ENCODE measurements around the gene RPUSD1.

RPUSD1 gene

DNA sequence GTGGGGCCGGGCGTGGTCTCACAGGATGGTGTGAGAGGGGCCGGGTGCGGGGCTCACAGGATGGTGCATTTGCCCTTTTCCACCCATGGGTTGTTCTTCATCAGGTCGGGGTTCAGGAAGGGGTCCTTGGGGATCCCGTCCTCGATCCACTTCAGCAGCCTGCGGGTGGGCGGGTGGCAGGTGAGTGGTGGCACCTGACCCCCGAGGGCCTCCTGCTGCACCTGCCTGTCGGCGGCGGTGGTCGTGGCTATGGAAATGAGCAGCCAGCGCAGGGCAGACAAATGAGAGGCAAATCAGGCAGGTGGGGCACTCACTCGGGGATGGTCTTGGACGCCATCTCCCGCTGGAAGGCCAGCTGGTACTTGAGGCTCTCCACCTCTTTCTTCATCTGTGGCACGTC, 10.5 kb upstream of the RPUSD1 start:
- no peak for DNase-seq

DNA sequence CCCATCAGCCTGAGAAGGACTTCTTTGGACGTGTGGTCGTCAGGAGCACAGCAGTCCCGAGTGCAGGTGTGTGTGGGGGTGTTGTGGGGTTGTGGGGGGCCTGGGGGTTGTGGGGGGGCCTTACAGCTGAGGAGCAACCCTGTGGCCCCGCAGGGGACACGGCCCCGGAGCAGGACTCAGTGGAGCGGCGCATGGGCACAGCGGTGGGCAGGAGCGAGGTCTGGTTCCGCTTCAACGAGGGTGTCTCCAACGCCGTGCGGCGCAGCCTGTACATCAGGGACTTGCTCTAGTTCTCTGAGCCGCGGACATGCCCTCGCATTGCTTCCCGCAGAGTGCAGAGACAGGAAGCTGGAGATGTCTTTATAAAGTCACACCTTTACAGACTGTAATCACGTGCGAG, 9.5 kb upstream of the RPUSD1 start:
- DNase-seq, result no peak

GRCh38 chr16:797120-797420, 8.9 kb upstream of the RPUSD1 start:
- peak; percentile 53 for DNase-seq

DNA sequence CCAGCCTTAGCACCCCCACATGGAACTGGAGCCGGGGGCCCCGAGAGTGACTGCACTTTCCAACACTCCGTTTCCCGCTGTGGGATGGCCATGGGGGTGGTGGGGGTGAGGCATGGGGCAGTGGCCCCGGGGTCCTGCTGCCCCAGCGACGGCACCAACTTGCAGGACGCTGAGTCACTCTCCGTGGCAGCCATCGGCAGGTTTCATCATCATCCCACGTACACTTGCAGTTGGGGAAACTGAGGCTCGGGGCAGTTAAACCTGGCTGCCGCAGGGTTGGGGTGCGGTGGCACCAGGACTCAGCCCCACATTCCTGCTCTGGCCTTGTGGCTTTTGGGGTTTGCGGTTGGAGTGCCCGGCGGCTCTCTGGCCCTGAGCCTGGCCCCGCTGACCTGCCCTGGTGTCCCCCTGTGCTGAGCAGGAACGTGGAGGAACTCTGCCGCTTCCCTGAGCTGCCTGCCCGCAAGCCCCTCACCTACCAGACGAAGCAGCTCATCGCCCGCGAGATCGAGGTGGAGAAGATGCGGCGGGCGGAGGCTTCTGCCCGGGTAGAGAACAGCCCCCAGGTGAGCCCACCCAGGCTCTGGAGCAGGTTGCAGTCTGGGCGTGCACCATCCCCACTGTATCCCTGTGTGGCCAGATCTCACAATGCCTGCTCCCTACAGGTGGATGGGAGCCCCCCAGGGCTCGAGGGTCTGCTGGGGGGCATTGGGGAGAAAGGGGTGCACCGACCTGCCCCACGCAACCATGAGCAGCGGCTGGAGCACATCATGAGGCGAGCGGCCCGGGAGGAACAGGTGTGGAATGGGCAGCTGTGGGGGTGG, 8.3 kb upstream of the RPUSD1 start:
- DNase-seq, result no peak

- no peak for DNase-seq
Measured at GRCh38 chr16:795580-796229, 7.5 kb upstream of the RPUSD1 start.

DNA sequence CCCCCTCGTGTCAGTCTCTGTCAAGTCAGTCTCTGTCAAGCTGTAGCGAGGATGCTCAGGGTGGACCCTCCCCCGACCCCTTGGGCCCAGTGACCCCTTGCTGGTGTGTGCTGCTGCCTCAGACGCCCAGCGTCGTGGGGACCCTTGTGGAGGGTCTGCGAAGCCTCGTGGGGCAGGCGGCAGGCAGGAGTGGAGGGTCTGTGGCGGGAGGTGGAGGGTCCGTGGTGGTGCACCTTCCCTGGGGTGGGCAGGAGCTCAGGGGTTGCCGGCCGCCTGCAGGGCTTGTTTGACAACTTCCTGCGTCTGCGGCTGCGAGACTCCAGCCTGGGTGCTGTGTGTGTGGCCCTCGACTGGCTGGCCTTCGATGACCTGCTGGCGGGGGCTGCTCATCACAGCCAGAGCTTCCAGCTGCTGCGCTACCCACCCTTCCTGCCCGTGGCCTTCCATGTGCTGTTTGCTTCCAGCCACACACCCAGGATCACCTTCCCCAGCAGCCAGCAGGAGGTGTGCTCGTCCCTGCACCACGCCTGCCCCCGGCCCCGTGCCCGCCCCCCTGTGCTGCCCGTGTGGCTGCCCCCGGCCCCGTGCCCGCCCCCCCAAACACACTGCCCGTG, 6.8 kb upstream of the RPUSD1 start:
- DNase-seq, result no peak

- DNase-seq, result no peak
Measured at GRCh38 chr16:794091-794822, 6.1 kb upstream of the RPUSD1 start.

DNA sequence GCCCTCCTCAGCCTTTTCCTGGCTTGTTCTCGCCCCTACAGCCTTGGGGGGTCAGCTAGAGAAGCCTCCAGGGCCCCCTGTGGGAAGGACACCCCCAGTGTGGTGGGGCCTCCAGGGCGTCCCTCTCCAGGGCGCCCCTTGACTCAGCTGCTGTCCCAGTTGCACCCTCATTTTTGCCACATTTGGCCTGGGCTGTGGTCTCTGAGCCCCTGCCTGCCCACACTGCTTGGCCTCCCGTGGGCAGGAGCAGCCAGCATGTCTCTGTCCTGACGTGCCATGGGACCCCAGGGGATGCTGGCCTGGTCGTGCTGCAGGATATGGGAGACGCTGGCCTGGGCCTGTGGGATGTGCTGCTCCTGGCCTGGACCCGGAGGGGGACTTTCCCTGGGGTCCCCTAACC, 5.2 kb upstream of the RPUSD1 start:
- no peak for DNase-seq

DNA sequence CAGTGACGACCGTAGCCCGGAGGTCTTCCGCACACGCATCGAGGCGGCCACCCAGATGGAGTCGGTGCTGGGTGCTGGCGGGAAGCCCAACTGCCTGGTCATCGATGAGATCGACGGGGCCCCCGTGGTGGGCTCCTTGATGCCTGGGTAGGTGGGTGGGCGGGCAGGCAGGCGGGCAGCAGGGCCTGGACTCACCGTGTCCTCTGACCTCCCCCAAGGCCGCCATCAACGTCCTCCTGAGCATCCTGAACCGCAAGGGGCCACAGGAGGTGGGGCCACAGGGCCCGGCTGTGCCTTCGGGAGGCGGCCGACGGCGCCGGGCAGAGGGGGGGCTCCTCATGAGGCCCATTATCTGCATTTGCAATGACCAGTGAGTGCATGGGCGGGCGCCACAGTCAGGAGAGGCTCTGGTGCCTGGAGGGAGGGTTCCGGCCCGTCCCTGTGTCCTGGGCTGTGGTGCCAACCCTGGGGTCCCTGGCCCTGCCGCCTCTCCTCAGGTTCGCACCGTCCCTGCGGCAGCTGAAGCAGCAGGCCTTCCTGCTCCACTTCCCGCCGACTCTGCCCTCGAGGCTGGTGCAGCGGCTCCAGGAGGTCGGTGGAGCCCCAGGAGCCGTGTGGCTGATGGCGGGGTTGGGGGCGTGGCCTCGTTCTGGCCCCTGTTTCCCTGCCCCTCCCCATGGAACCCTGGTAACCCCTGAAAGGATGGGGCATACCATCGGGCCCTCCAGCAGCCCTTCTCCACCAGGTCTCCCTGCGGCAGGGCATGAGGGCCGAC, 4.2 kb upstream of the RPUSD1 start:
- DNase-seq, result no peak

DNA sequence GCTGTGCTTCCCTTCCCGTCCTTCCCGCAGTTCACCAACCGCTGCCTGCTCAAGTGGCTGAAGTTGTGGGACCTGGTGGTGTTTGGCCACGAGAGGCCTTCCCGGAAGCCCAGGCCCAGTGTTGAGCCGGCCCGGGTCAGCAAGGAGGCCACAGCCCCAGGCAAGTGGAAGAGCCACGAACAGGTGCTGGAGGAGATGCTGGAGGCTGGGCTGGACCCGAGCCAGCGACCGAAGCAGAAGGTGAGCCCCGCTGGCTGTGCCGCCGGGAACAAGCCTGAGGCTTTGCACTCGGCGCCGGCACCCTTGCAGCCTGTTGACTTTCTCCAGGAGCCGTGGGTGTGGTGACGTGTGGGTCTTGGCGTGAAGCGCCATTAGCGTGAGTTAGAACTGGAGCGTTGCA, 3.0 kb upstream of the RPUSD1 start:
- no peak for DNase-seq

DNA sequence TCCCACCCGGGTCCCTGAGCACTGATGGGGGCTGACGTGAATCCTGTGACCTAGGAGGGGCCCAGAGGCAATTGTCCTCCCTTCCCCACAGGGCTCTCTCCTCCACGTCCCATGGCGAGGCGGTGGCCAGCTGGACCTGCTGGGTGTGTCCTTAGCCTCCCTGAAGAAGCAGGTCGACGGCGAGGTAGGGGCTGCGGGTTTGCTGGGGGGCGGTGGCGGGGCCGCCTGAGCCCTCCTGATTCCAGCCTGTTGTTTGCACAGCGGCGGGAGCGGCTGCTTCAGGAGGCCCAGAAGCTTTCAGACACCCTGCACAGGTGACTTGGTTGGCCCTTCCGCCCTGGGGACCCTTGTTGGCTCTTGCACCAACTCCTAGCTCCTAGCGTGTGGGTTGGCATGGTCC, 1.9 kb upstream of the RPUSD1 start:
- DNase-seq, result no peak

DNA sequence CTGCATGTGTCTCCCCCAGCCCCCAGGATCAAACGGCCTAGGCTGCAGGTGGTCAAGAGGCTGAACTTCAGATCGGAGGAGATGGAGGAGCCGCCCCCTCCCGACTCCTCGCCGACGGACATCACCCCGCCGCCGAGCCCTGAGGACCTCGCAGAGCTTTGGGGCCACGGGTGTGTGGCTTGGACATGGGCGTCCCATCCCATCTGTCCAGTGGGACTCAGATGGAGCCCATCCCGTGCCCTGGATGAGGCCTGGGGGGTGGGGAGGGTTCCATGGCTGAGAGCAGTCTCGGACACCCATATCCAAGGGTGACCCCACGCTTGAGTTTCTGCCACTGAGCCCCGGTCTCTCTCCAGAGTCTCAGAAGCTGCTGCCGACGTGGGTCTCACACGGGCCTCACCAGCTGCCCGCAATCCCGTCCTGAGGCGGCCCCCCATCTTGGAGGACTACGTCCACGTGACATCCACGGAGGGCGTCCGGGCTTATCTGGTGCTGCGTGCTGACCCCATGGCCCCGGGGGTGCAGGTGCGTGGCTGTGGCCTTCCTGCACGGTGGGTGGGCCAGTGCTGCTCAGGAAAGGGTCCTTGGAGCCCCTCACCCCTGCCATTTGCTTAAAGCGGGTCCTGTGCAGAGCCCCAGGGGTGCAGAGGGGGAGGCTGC, 1.1 kb upstream of the RPUSD1 start:
- no peak for DNase-seq

GRCh38 chr16:788399-789126, 382 bp upstream of the RPUSD1 start, which contains the start of gene CHTF18:
TSS of gene CHTF18 (plus strand) at chr16:788620. CDS start at chr16:788685, 65 bp downstream.
- peak; percentile 93 for DNase-seq

- no peak for DNase-seq
Measured at GRCh38 chr16:787321-787966, 737 bp downstream of the RPUSD1 start.

DNA sequence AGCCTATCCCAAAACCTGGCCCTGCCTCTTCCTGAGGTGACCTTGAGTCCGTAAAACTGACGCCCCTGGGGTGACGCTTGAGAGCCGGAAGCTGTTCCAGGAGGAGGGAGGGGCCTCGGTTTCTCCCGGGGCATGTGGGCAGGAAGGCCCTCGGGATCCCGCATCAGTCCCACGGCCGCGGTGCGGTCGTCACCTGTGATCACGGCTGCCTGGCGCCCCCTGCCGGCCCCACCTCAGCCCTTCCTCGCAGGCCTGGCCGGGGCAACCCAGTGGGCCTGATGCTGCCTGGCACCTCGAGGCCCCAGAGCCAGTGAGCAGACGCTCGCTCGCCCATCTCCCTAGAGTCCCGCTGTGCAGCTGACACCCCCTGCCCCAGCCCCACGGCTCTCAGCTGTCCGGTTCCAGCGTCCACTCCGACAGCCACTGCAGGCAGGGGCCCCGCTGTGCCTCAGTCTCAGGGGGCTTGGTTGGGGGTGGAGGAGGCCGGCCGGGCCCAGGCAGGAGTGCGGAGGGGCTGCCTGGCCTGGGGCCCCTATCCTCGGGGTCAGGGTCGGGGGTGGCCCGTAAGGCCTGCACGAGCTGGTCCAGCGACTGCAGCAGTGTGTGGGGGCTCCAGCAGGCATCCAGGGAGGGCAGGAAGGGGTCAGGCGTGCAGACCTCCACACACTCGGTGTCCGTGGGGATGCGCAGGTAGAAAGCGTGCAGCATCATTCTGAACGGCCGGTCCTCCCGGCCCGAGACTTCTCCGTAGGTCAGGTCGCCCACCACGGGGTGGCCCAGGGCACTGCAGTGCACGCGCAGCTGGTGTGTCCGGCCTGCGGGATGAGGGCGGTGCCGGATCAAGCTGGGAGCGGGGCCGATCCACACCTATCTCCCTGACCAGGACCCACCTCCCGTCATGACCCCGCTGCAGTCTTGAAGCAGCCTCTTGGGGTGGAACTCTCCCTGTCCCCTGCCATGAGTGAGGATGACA, 2.3 kb downstream of the RPUSD1 start:
- DNase-seq, result peak; percentile 79

DNA sequence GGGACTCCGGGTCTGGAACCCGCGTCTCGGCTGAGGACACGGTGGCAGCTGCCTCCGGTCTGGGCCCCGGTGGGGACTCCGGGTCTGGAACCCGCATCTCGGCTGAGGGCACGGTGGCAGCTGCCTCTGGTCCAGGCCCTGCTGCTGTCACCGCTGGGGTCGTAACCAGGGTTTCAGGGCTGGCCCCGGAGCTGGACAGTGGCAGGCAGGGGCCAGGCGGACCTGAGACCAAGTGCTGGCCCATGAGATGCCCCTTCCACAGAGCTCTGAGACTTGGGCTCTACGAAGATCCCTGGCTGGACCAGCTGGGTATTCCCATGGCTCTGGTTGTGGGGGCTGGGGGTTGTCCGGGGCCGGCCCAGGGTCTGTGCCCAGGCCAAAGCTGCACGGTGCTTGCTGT, 3.8 kb downstream of the RPUSD1 start:
- no peak for DNase-seq

DNA sequence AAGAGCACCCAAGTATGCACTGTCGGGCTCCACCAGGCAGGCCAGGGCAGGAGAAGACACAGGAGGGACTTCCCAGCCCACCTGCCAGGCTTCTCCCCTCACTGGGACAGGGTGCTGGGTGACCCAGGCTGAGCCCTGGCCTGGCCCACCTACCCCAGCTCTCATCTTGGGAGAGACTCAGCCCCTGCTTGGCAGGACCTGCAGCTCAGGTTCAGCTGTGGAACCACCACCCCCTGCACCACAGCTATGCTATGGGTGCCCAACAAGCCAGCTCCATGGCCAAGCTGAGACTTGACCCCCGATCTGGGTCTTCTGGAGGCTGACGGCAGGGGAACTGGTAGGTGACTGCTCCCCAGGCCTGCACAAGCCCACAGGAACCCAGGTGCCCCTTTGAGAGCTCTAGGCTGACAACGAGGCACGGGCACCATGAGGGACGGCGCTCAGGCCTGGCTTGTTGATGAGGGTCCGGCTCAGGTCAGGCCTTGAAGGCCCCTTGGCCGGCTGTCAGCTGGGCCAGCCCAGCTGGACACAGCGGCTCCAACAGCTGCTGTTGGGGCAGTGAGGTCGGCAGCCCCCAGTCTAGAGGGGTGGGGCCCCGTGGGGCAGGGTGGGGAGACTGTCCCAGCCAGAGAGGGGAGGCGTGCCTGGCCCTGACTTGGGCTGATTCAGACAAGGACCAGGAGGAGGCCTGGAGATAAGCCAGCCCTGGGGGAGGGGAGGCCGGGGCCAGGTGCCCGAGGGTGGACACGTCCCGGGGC, 4.6 kb downstream of the RPUSD1 start:
- peak; percentile 56 for DNase-seq

DNA sequence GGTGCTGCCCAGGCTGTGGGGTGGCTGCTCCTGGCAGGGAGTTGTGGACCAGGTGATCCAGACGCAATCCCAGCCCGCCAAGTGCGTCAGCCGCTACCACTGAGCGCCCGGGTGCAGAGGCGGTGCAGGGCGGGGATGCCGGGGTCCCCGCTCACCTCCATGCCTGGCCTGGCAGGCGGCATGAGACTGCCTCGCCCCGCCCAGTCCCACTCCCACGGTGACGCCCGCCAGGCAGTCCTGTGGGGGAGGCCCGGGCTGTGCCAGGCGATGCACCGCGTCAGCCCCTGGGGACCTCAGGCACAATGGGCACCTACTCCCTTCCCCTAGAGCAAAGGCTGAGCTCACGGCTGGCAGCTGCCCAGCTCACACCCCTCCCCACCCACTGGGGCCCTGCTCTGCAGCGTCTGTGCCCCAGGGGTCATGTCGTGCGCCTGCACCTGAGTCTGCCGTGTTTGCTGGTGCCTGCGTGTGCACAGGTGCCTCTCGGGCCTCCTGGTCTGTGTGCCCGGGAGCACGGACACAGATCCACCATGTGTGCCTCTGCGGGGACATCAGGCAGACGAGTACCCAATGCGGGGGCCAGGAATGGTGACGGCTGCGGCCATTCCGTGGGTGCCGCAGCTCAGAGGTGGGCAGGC, 5.3 kb downstream of the RPUSD1 start:
- no peak for DNase-seq

Measured in hematopoietic multipotent progenitor cell treated with erythropoietin and hydrocortisone succinate and interleukin-3 and kit ligand, for 6 days (in vitro differentiated cells).